Epithelial cell of esophagus (primary cell): ENCODE data around the gene RAB25.

Source experiments
- DNase-seq: peaks from one replicate; pipeline ENCODE4 v3.0.0; 2010; ENCODE audit warnings: low read depth
- H3K4me3 ChIP-seq: 2 replicates; pipeline ENCODE4 v1.5.1; 2011; ENCODE audit warnings: mild to moderate bottlenecking, low read length, control low read depth
- CTCF ChIP-seq: IDR thresholded peaks from 2 replicates; pipeline ENCODE4 v1.5.1; 2011; ENCODE audit warnings: low read depth, mild to moderate bottlenecking, low read length, control low read depth, inconsistent platforms; ENCODE audit not compliant: insufficient read depth; ENCODE audit errors: missing control alignments

Gene RAB25

GRCh38 chr1:156074661-156075060 lies 13.7 kb downstream of the RAB25 start:
- TF ChIP-seq CTCF = no peak
- no peak for DNase-seq
- H3K4me3 ChIP-seq = no peak overlapping the region

GRCh38 chr1:156075162-156075561 lies 14.2 kb downstream of the RAB25 start:
- no peak for TF ChIP-seq CTCF
- no peak overlapping the region for H3K4me3 ChIP-seq
- DNase-seq = no peak

GRCh38 chr1:156075775-156076204 lies 14.8 kb downstream of the RAB25 start:
- DNase-seq = no peak
- no peak overlapping the region for H3K4me3 ChIP-seq
- TF ChIP-seq CTCF = no peak

- no peak overlapping the region for H3K4me3 ChIP-seq
- no peak for DNase-seq
- TF ChIP-seq CTCF = no peak
Observed at GRCh38 chr1:156076609-156077429, 15.9 kb downstream of the RAB25 start.

- no peak for TF ChIP-seq CTCF
- H3K4me3 ChIP-seq = no peak overlapping the region
- DNase-seq = no peak
Observed at GRCh38 chr1:156077430-156077760, 16.4 kb downstream of the RAB25 start.

- H3K4me3 ChIP-seq = no peak overlapping the region
- no peak for DNase-seq
- TF ChIP-seq CTCF = no peak
Observed at GRCh38 chr1:156078728-156079127, 17.8 kb downstream of the RAB25 start.

GRCh38 chr1:156079762-156080161 lies 18.8 kb downstream of the RAB25 start:
- no peak overlapping the region for H3K4me3 ChIP-seq
- no peak for DNase-seq

More at GRCh38 chr1:156079762-156080161, 18.8 kb downstream of the RAB25 start:
- TF ChIP-seq CTCF = no peak
